Measurements from ENCODE around the gene BSCL2.
"Not testable (repeated sequence)": the region's sequence is repeated elsewhere in the genome, so short reads cannot be mapped to it uniquely, and the experiment has no call there.

The BSCL2 gene

GRCh38 chr11:62687508-62688396, 19.5 kb downstream of the BSCL2 start:
- no peak for DNase-seq (ENCODE audit: low read depth)

- DNase-seq (ENCODE audit: low read depth): no peak
Measured at GRCh38 chr11:62682518-62682917, 24.7 kb downstream of the BSCL2 start.

- DNase-seq (ENCODE audit: low read depth): peak; percentile 14
Measured at GRCh38 chr11:62680825-62681240, 26.4 kb downstream of the BSCL2 start.

- peak; percentile 73 for DNase-seq (ENCODE audit: low read depth)
Measured at GRCh38 chr11:62678770-62679696, 28.2 kb downstream of the BSCL2 start, which contains the start of gene UBXN1. UBXN1 (minus strand) TSS chr11:62679073; CDS start chr11:62678923, 150 bp downstream.

GRCh38 chr11:62678433-62678769, 28.8 kb downstream of the BSCL2 start:
- DNase-seq (ENCODE audit: low read depth): no peak

- DNase-seq (ENCODE audit: low read depth): no peak
Measured at GRCh38 chr11:62677714-62678113, 29.5 kb downstream of the BSCL2 start.

GRCh38 chr11:62677156-62677555, 30.1 kb downstream of the BSCL2 start:
- no peak for DNase-seq (ENCODE audit: low read depth)

GRCh38 chr11:62676698-62677097, 30.5 kb downstream of the BSCL2 start:
- DNase-seq (ENCODE audit: low read depth): no peak

- DNase-seq (ENCODE audit: low read depth): not testable (repeated sequence)
Measured at GRCh38 chr11:62675415-62675814, 31.8 kb downstream of the BSCL2 start.

GRCh38 chr11:62673196-62673525, 34.1 kb downstream of the BSCL2 start:
- DNase-seq (ENCODE audit: low read depth): no peak

- DNase-seq (ENCODE audit: low read depth): peak; percentile 49
Measured at GRCh38 chr11:62671608-62672389, 35.4 kb downstream of the BSCL2 start, which contains the start of the genes LBHD1 and UQCC3. LBHD1 (minus strand) TSS chr11:62672267; CDS start chr11:62670031, 2,236 bp downstream. UQCC3 (plus strand) TSS chr11:62671673; CDS start chr11:62671746, 73 bp downstream.

GRCh38 chr11:62671236-62671607, 36.0 kb downstream of the BSCL2 start:
- no peak for DNase-seq (ENCODE audit: low read depth)

- DNase-seq (ENCODE audit: low read depth): no peak
Measured at GRCh38 chr11:62669420-62670161, 37.6 kb downstream of the BSCL2 start.

- DNase-seq (ENCODE audit: low read depth): no peak
Measured at GRCh38 chr11:62667460-62667859, 39.8 kb downstream of the BSCL2 start.

GRCh38 chr11:62666259-62666926, 40.8 kb downstream of the BSCL2 start:
- DNase-seq (ENCODE audit: low read depth): no peak

- DNase-seq (ENCODE audit: low read depth): peak; percentile 51
Measured at GRCh38 chr11:62665599-62666258, 41.5 kb downstream of the BSCL2 start.

- peak; percentile 94 for DNase-seq (ENCODE audit: low read depth)
Measured at GRCh38 chr11:62665075-62665598, 42.1 kb downstream of the BSCL2 start, which contains the start of the genes C11orf98 and CSKMT. C11orf98 (minus strand) TSS chr11:62665210; CDS start chr11:62665169, 41 bp downstream. CSKMT (plus strand) TSS chr11:62665312; CDS start chr11:62665880, 568 bp downstream.

- peak; percentile 30 for DNase-seq (ENCODE audit: low read depth)
Measured at GRCh38 chr11:62664405-62665074, 42.7 kb downstream of the BSCL2 start.
